HEK293T (cell line): ENCODE data around the gene NPTXR.

ENCODE experiments used
- CTBP1 ChIP-seq: fragments of 450-650 bp; IDR thresholded peaks from 2 replicates; pipeline ENCODE4 v1.6.1; 2016; ENCODE audit warnings: borderline replicate concordance
- FOXA1 ChIP-seq: fragments of 450-650 bp; IDR thresholded peaks from 2 replicates; pipeline ENCODE4 v1.6.1; 2016; ENCODE audit warnings: mild to moderate bottlenecking

DNA sequence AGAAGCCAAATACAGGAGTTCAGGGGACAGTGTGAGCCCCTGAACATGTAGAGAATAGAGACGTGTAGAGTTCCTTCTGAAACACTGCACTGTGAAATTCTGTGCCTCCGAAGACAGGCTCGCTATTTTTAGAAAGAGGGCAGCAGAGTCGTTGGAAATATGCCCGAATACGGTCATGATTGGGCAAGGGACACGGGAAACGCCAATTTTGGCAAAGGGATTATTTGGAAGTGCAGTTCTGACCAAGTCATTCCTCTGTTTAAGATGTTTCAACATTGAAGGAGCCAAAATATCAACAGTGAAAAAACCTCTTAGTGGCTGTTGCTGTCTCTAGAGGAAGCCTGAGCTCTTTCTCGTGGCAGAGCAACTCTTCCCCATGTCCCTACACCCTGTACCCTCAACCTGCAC is 37.6 kb upstream of the NPTXR start:
- TF ChIP-seq FOXA1 (no peak), CTBP1 (no peak)
